Neuronal stem cell (in vitro differentiated cells): ENCODE data around the gene EGLN3.

Source experiments
- DNase-seq: peaks from one replicate; pipeline ENCODE4 v3.0.0-alpha.2; 2013; ENCODE audit warnings: low spot score
- H2AFZ ChIP-seq: one replicate; pipeline ENCODE4 v1.6.1; 2013; ENCODE audit warnings: mild to moderate bottlenecking, low read length, inconsistent platforms
- H2AK5ac ChIP-seq: 2 replicates; pipeline ENCODE4 v1.6.1; 2013; ENCODE audit warnings: low read depth, mild to moderate bottlenecking, inconsistent platforms, low read length, moderate library complexity, mixed read lengths
- H2BK120ac ChIP-seq: 2 replicates; pipeline ENCODE4 v1.6.1; 2013; ENCODE audit warnings: low read depth, mild to moderate bottlenecking, inconsistent platforms, low read length, moderate library complexity, mixed read lengths
- H2BK12ac ChIP-seq: one replicate; pipeline ENCODE4 v1.6.1; 2013; ENCODE audit warnings: low read length, inconsistent platforms
- H2BK15ac ChIP-seq: 2 replicates; pipeline ENCODE4 v1.6.1; 2013; ENCODE audit warnings: mild to moderate bottlenecking, low read length, inconsistent platforms, mixed read lengths
- H2BK5ac ChIP-seq: one replicate; pipeline ENCODE4 v1.6.1; 2013; ENCODE audit warnings: inconsistent platforms, mild to moderate bottlenecking, low read length, moderate library complexity
- H3K14ac ChIP-seq: one replicate; pipeline ENCODE4 v1.6.1; 2013; ENCODE audit warnings: low read length, inconsistent platforms
- H3K18ac ChIP-seq: 2 replicates; pipeline ENCODE4 v1.6.1; 2013; ENCODE audit warnings: low read length, inconsistent platforms
- H3K23ac ChIP-seq: 2 replicates; pipeline ENCODE4 v1.6.1; 2013; ENCODE audit warnings: low read depth, mild to moderate bottlenecking, mixed read lengths, low read length, inconsistent platforms; ENCODE audit not compliant: poor library complexity
- H3K27ac ChIP-seq: replicated peaks from 3 replicates; pipeline ENCODE4 v1.5.1; 2013; ENCODE audit warnings: low read length, inconsistent platforms
- H3K27me3 ChIP-seq, 3 experiments: 2 replicates each; pipeline ENCODE4 v1.6.1; 2013; ENCODE audit warnings: low read length in 3 of 3, mild to moderate bottlenecking in 2 of 3, inconsistent platforms in 1 of 3, low read depth in 1 of 3, mixed read lengths in 1 of 3, moderate library complexity in 1 of 3; ENCODE audit not compliant: control insufficient read depth in 3 of 3, insufficient read depth in 3 of 3
- H3K36me3 ChIP-seq, 2 donors: replicated peaks in 1 of 2; 2 replicates each; pipeline ENCODE4 v1.6.1; 2013; ENCODE audit warnings: low read length in 2 of 2; ENCODE audit not compliant: control insufficient read depth in 2 of 2, insufficient read depth in 2 of 2
- H3K4ac ChIP-seq: 2 replicates; pipeline ENCODE4 v1.6.1; 2013; ENCODE audit warnings: inconsistent platforms, mild to moderate bottlenecking, low read length, moderate library complexity
- H3K4me1 ChIP-seq, 2 donors: 1 replicate in 1 of 2; 2 replicates in 1 of 2; pipeline ENCODE4 v1.6.1; 2013; ENCODE audit warnings: low read length in 2 of 2, low read depth in 1 of 2; ENCODE audit not compliant: control insufficient read depth in 2 of 2, insufficient read depth in 1 of 2
- H3K4me2 ChIP-seq: one replicate; pipeline ENCODE4 v1.6.1; 2013; ENCODE audit warnings: mild to moderate bottlenecking, low read length, inconsistent platforms; ENCODE audit not compliant: insufficient read depth, poor library complexity, severe bottlenecking
- H3K4me3 ChIP-seq, 2 donors: 2 replicates each; pipeline ENCODE4 v1.5.1; 2013; ENCODE audit warnings: low read length in 2 of 2, mild to moderate bottlenecking in 2 of 2, inconsistent platforms in 1 of 2, moderate library complexity in 1 of 2
- H3K79me1 ChIP-seq: one replicate; pipeline ENCODE4 v1.6.1; 2013; ENCODE audit warnings: low read depth, mild to moderate bottlenecking, inconsistent platforms, low read length, moderate library complexity
- H3K9ac ChIP-seq: one replicate; pipeline ENCODE4 v1.6.1; 2013; ENCODE audit warnings: mild to moderate bottlenecking, low read depth, low read length, inconsistent platforms; ENCODE audit not compliant: poor library complexity
- H3K9me3 ChIP-seq, 2 donors: replicated peaks in 1 of 2; 2 replicates each; pipeline versions ENCODE3 to v1.6.1; 2013; ENCODE audit warnings: low read length in 2 of 2, mild to moderate bottlenecking in 2 of 2, inconsistent platforms in 1 of 2, low read depth in 1 of 2, mixed read lengths in 1 of 2, moderate library complexity in 1 of 2; ENCODE audit not compliant: control insufficient read depth in 2 of 2, insufficient read depth in 1 of 2
- H4K8ac ChIP-seq: one replicate; pipeline ENCODE4 v1.6.1; 2013; ENCODE audit warnings: low read depth, mild to moderate bottlenecking, inconsistent platforms, low read length, moderate library complexity
- H4K91ac ChIP-seq: one replicate; pipeline ENCODE4 v1.6.1; 2013; ENCODE audit warnings: low read length, low read depth, mild to moderate bottlenecking, inconsistent platforms; ENCODE audit not compliant: poor library complexity
- WGBS, 2 donors: extraction: QIAGEN DNeasy Blood & Tissue Kit; methylation state at CpG; one replicate each; pipeline ENCODE4 v1.1.7; 2013; ENCODE audit warnings: missing lambda C conversion rate in 2 of 2, mixed read lengths in 1 of 2; ENCODE audit not compliant: insufficient read length in 2 of 2, insufficient replicate concordance in 1 of 2; ENCODE audit errors: extremely low coverage in 2 of 2; 5-methylcytosine and 5-hydroxymethylcytosine counted together

Gene EGLN3

DNA sequence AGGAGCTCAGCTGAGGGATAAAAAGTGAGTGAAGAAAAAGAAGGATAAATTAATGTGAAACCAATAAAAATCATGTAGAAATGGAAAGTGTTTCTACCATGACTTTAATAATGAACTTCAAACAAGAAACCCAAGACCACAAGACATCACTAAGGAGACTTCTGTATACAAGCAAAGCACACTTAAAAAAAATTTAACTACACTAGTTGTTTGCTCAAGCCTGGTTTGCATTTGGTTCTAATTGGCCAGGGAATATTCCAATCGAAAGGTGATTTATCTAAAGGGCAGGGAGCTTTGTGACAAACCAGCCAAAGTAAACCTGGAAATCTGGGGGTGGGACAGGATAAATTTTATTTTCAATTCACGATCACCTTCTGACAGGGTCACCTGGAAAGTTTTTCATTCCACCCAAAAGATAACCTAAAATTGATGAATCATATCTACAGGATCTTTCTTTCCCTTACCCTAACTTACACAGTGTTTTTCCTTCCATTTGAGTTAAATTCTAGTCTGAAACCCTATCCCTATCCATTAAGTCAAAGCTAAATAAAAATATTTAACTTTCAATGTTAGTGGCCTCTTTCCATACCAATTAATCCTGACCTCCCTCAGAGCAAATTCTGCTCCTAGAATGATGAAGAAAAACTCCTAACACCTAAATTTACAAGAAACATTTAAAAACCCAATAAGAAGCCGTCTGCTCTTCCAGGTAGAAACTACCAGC, 2.6 kb downstream of the EGLN3 start:
- H3K9ac ChIP-seq = no peak overlapping the region
- H3K9me3 ChIP-seq = peaks cover 0 to 9% of the 10 kb centered on the region in 2 donors
- no peak for DNase-seq
- no peak overlapping the region for H3K4ac ChIP-seq
- H3K27me3 ChIP-seq = peaks cover 0 to 49% (median 0%) of the 10 kb centered on the region in 3 experiments
- H2BK5ac ChIP-seq = no peak overlapping the region
- peaks cover 5 to 10% of the 10 kb centered on the region in 2 donors for H3K4me1 ChIP-seq
- no peak overlapping the region for H4K91ac ChIP-seq
- no peak overlapping the region for H3K23ac ChIP-seq
- peaks cover 5% of the 10 kb centered on the region for H3K79me1 ChIP-seq
- no peak overlapping the region for H2BK15ac ChIP-seq
- H2AK5ac ChIP-seq = no peak overlapping the region
- H3K4me3 ChIP-seq = peak overlapping the region in 1 of 2 donors; percentile 31
- no peak overlapping the region for H4K8ac ChIP-seq
- H3K36me3 ChIP-seq = no peaks in the 10 kb centered on the region
- no peak overlapping the region for H2AFZ ChIP-seq
- H3K27ac ChIP-seq = no peak overlapping the region
- H3K18ac ChIP-seq = no peak overlapping the region
- no peak overlapping the region for H2BK12ac ChIP-seq
- H3K14ac ChIP-seq = no peak overlapping the region
- no CpG with 5 or more reads among the region's 3 CpGs for WGBS, 2 donors
- H2BK120ac ChIP-seq = no peak overlapping the region
- no peak overlapping the region for H3K4me2 ChIP-seq

- Histone ChIP-seq H3K4me2 (no peak overlapping the region), H3K4me1 (peaks cover 5 to 10% of the 10 kb centered on the region in 2 donors), H2AFZ (no peak overlapping the region), H3K9ac (no peak overlapping the region), H2BK5ac (no peak overlapping the region), H2BK15ac (no peak overlapping the region), H4K8ac (no peak overlapping the region), H3K27me3 (peaks cover 0 to 40% (median 0%) of the 10 kb centered on the region in 3 experiments), H2BK120ac (no peak overlapping the region), H3K14ac (no peak overlapping the region), H3K9me3 (peaks cover 0 to 9% of the 10 kb centered on the region in 2 donors), H3K36me3 (no peaks in the 10 kb centered on the region), H3K23ac (no peak overlapping the region), H2AK5ac (no peak overlapping the region), H3K4me3 (no peak overlapping the region), H4K91ac (no peak overlapping the region), H2BK12ac (no peak overlapping the region), H3K27ac (no peak overlapping the region), H3K4ac (no peak overlapping the region), H3K79me1 (peaks cover 5% of the 10 kb centered on the region), H3K18ac (no peak overlapping the region)
- DNase-seq = no peak
- WGBS, 2 donors = no CpG with 5 or more reads among the region's 5 CpGs
Observed at GRCh38 chr14:33946679-33947476, 4.0 kb downstream of the EGLN3 start.

- H2AK5ac ChIP-seq = no peak overlapping the region
- no peak overlapping the region for H3K14ac ChIP-seq
- H2BK15ac ChIP-seq = no peak overlapping the region
- no peak overlapping the region for H4K8ac ChIP-seq
- no peak overlapping the region for H3K18ac ChIP-seq
- WGBS, 2 donors = no CpG with 5 or more reads among the region's 4 CpGs
- H3K23ac ChIP-seq = no peak overlapping the region
- H3K4me3 ChIP-seq = no peak overlapping the region
- no peak overlapping the region for H2BK5ac ChIP-seq
- H3K4me1 ChIP-seq = peaks cover 2 to 9% of the 10 kb centered on the region in 2 donors
- no peak overlapping the region for H3K4me2 ChIP-seq
- H3K27ac ChIP-seq = no peak overlapping the region
- H2BK120ac ChIP-seq = no peak overlapping the region
- peak overlapping the region; percentile 67 for H2AFZ ChIP-seq
- peaks cover 0 to 27% (median 0%) of the 10 kb centered on the region in 3 experiments for H3K27me3 ChIP-seq
- H3K4ac ChIP-seq = no peak overlapping the region
- DNase-seq = no peak
- H4K91ac ChIP-seq = no peak overlapping the region
- H3K36me3 ChIP-seq = no peaks in the 10 kb centered on the region
- peaks cover 0 to 9% of the 10 kb centered on the region in 2 donors for H3K9me3 ChIP-seq
- H3K9ac ChIP-seq = no peak overlapping the region
- peaks cover 3% of the 10 kb centered on the region for H3K79me1 ChIP-seq
- no peak overlapping the region for H2BK12ac ChIP-seq
Observed at GRCh38 chr14:33945210-33946088, 5.4 kb downstream of the EGLN3 start.
